GM08714 (cell line): ENCODE results near the gene TIPARP.

Experiments
- H3K4me3 ChIP-seq: fragments of 200-500 bp; sonication (Bioruptor generic); 2 replicates; pipeline ENCODE4 v1.5.1; 2014; ENCODE audit warnings: mild to moderate bottlenecking, low read length, inconsistent platforms
- ZNF274 ChIP-seq: IDR thresholded peaks from 2 replicates; pipeline ENCODE4 v1.6.1; 2012; ENCODE audit warnings: mild to moderate bottlenecking, low read depth, low read length

TIPARP gene

GRCh38 chr3:156674046-156674910, at the start of gene TIPARP:
TIPARP (plus strand) TSS chr3:156674590; CDS start chr3:156677698, 3,108 bp downstream.
- H3K4me3 ChIP-seq = peak within 1 kb of the TSS; percentile 87
- no peak for TF ChIP-seq ZNF274

GRCh38 chr3:156626104-156626503, 48.3 kb upstream of the TIPARP start:
- no peak for TF ChIP-seq ZNF274
- no peak overlapping the region for H3K4me3 ChIP-seq

GRCh38 chr3:156627946-156628569, 46.3 kb upstream of the TIPARP start:
- no peak for TF ChIP-seq ZNF274

GRCh38 chr3:156628836-156629618, 45.4 kb upstream of the TIPARP start:
- TF ChIP-seq ZNF274 = no peak
- H3K4me3 ChIP-seq = no peak overlapping the region

More at GRCh38 chr3:156627946-156628569, 46.3 kb upstream of the TIPARP start:
- no peak overlapping the region for H3K4me3 ChIP-seq

GRCh38 chr3:156630081-156630772, 44.2 kb upstream of the TIPARP start:
- no peak for TF ChIP-seq ZNF274
- no peak overlapping the region for H3K4me3 ChIP-seq

GRCh38 chr3:156630773-156631093, 43.7 kb upstream of the TIPARP start:
- no peak for TF ChIP-seq ZNF274
- H3K4me3 ChIP-seq = no peak overlapping the region

GRCh38 chr3:156631323-156631722, 43.1 kb upstream of the TIPARP start:
- no peak for TF ChIP-seq ZNF274
- no peak overlapping the region for H3K4me3 ChIP-seq

GRCh38 chr3:156632601-156633000, 41.8 kb upstream of the TIPARP start:
- TF ChIP-seq ZNF274 = no peak
- H3K4me3 ChIP-seq = no peak overlapping the region

- H3K4me3 ChIP-seq = no peak overlapping the region
- no peak for TF ChIP-seq ZNF274
These were observed 41.1 kb upstream of the TIPARP start for GRCh38 chr3:156633335-156633734.

- no peak overlapping the region for H3K4me3 ChIP-seq
- no peak for TF ChIP-seq ZNF274
These were observed 39.4 kb upstream of the TIPARP start for GRCh38 chr3:156635034-156635433.

- H3K4me3 ChIP-seq = no peak overlapping the region
- no peak for TF ChIP-seq ZNF274
These were observed 38.4 kb upstream of the TIPARP start for GRCh38 chr3:156635973-156636372.

- no peak overlapping the region for H3K4me3 ChIP-seq
These were observed 36.8 kb upstream of the TIPARP start for GRCh38 chr3:156637480-156638022.

GRCh38 chr3:156638271-156638670, 36.1 kb upstream of the TIPARP start:
- no peak overlapping the region for H3K4me3 ChIP-seq
- TF ChIP-seq ZNF274 = no peak

More at GRCh38 chr3:156637480-156638022, 36.8 kb upstream of the TIPARP start:
- TF ChIP-seq ZNF274 = no peak

- H3K4me3 ChIP-seq = no peak overlapping the region
- no peak for TF ChIP-seq ZNF274
These were observed 34.9 kb upstream of the TIPARP start for GRCh38 chr3:156639414-156640023.
